Ovary (tissue), 9 donors: ENCODE data around the gene ISG15. TPM values are rescaled to one million over a fixed set of nuclear protein-coding genes. Genes with fewer than 3 reads are reported as not detected.
"Not testable (repeated sequence)": the region's sequence is repeated elsewhere in the genome, so short reads cannot be mapped to it uniquely, and the experiment has no call there.

Experiments
- DNase-seq, 5 donors: peaks; one replicate each; pipeline ENCODE4 v3.0.0-alpha.2; 2019 to 2020
- H3K27ac ChIP-seq, 2 donors: fragments of 200-600 bp; one replicate each; pipeline versions ENCODE4 v1.5.1 to v1.8.0; 2019 to 2022
- H3K27me3 ChIP-seq: fragments of 200-600 bp; one replicate; pipeline ENCODE4 v1.8.0; 2022
- H3K36me3 ChIP-seq: fragments of 200-600 bp; sonication (generic); one replicate; pipeline ENCODE4 v1.5.1; 2019
- H3K4me1 ChIP-seq: one replicate; pipeline ENCODE4 v1.8.1; 2013; ENCODE audit warnings: mild to moderate bottlenecking, moderate library complexity; ENCODE audit not compliant: insufficient read depth
- H3K4me3 ChIP-seq: fragments of 200-600 bp; sonication (generic); one replicate; pipeline ENCODE4 v1.5.1; 2017
- H3K9me3 ChIP-seq, 2 donors: fragments of 200-600 bp in 1 of 2; sonication (generic) in 1 of 2; one replicate each; pipeline versions ENCODE4 v1.5.1 to v1.8.1; 2013 to 2019; ENCODE audit warnings: mild to moderate bottlenecking in 1 of 2, moderate library complexity in 1 of 2
- EP300 ChIP-seq: sonication (generic); formaldehyde crosslinking; IDR thresholded peaks from one replicate; pipeline ENCODE4 v1.6.1; 2017; ENCODE audit warnings: antibody characterized with exemption
- POLR2A ChIP-seq: fragments of 450-650 bp; IDR thresholded peaks from one replicate; pipeline ENCODE4 v1.6.1; 2017; ENCODE audit warnings: antibody characterized with exemption, mild to moderate bottlenecking, moderate library complexity
- WGBS, 3 donors: extraction: QIAGEN DNeasy Blood & Tissue Kit in 1 of 3; methylation state at CpG; one replicate each; pipeline versions ENCODE4 v1.1.5 to v1.1.7; 2013 to 2017; 5-methylcytosine and 5-hydroxymethylcytosine counted together
- intact Hi-C, 4 donors: fragments of 100-400 bp; cut with DNase I; formaldehyde crosslinking; loops; one replicate each; pipeline versions ENCODE4 v1.11.0 to v1.15.1; 2022 to 2023
- polyA plus RNA-seq, 2 donors: library from polyadenylated mRNA; stranded (reverse); fragments of 200-250 nt in 1 of 2; fragments of 350-450 nt in 1 of 2; fragmentation: Illumina TruSeq in 1 of 2; extraction: RNeasy Lipid Tissue Mini Kit (QIAGEN cat#74804) in 1 of 2; gene quantifications; one replicate each; pipeline ENCODE4 v1.2.3, GENCODE V29; 2013 to 2014
- total RNA-seq, 7 donors: library from RNA; depleted of rRNA in 2 of 7; stranded (reverse); fragments of >200 nt in 2 of 7; fragmentation: NEBNext Ultra II Directional in 3 of 7; extraction: Animal tissue kit (Norgen Biotek cat#: 25700) in 3 of 7; gene quantifications; one replicate each; pipeline versions ENCODE4 v1.1.0 to v1.2.4, GENCODE V29; 2016 to 2023
- TF ChIP-seq, protein P1 (sequence below), 3 donors: fragments of 450-650 bp in 2 of 3; fragments of 200-600 bp in 1 of 3; IDR thresholded peaks; one replicate each; pipeline versions ENCODE4 v1.5.1 to v1.8.0; 2016 to 2022; ENCODE audit warnings: antibody characterized with exemption in 3 of 3, mild to moderate bottlenecking in 1 of 3
- donor health status: DM: no; HTN: no; CAD: no; lungs with moderate emphysema.
- donor health status: DM: no; HTN: no; CAD: no.
- donor health status: Bipolar disorder and iron deficiency.
- donor health status: DM: yes; HTN: yes; CAD: no.
- donor health status: DM: no; HTN: no; CAD: no.
- donor health status: DM: yes; HTN: yes; CAD: no.

The ISG15 gene
- total and polyA plus RNA-seq, 9 donors: 7.8 to 83.5 (median 14.9) TPM; not detected in 1

DNA sequence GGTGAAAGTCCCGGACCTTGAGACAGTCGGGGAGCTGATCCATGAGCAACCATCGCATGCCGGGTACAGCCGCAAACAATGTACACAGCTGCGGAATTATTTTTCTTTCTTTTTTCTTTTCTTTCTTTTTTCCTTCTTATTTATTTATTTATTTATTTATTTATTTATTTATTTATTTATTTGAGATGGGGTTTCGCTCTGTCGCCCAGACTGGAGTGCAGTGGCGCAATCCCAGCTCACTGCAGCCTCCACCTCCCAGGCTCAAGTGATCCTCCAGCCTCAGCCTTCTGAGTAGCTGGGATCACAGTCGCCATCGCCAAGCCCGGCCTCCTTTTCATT, 28.9 kb upstream of the ISG15 start:
- WGBS, 3 donors: 38 to 56% (median 47%) methylated on average over 12 of the region's 12 CpGs
- no peak for DNase-seq
- Histone ChIP-seq H3K9me3 (no peaks in the 10 kb centered on the region), H3K27ac (no peak overlapping the region), H3K36me3 (no peaks in the 10 kb centered on the region), H3K27me3 (no peaks in the 10 kb centered on the region), H3K4me1 (no peaks in the 10 kb centered on the region), H3K4me3 (no peak overlapping the region)
- intact Hi-C loops: loop anchor here in 2 of 4 donors (2.0 to 10.0 kb wide), 2 partner anchors 78 to 310 kb away; no protein-coding TSS in a partner anchor
- TF ChIP-seq EP300 (no peak), POLR2A (no peak)
- TF ChIP-seq, protein P1, sequence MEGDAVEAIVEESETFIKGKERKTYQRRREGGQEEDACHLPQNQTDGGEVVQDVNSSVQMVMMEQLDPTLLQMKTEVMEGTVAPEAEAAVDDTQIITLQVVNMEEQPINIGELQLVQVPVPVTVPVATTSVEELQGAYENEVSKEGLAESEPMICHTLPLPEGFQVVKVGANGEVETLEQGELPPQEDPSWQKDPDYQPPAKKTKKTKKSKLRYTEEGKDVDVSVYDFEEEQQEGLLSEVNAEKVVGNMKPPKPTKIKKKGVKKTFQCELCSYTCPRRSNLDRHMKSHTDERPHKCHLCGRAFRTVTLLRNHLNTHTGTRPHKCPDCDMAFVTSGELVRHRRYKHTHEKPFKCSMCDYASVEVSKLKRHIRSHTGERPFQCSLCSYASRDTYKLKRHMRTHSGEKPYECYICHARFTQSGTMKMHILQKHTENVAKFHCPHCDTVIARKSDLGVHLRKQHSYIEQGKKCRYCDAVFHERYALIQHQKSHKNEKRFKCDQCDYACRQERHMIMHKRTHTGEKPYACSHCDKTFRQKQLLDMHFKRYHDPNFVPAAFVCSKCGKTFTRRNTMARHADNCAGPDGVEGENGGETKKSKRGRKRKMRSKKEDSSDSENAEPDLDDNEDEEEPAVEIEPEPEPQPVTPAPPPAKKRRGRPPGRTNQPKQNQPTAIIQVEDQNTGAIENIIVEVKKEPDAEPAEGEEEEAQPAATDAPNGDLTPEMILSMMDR (IDR thresholded peaks at IDR 0.05): no peak

DNA sequence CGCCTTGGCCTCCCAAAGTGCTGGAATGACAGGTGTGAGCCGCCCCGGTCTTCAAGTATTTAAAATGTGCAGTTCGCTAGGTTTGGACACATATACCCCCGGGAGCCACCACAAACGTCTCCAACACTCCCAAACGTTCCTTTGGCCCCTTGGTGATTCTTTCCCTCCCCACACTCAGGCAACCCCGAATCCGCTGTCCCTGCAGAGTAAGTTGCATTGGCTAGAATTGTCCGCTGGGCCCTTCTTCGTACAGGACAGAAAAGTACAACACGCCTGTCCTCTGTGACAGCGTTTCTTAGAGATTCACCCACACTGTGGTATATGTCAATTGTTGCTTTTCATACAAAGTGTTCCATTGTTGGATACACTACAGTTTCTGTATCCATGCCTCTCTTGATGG, 28.2 kb upstream of the ISG15 start:
- no peak overlapping the region for H3K4me3 ChIP-seq
- H3K27ac ChIP-seq: no peak overlapping the region
- no peaks in the 10 kb centered on the region for H3K27me3 ChIP-seq
- intact Hi-C loops: loop anchor here in 2 of 4 donors (2.0 to 10.0 kb wide), 2 partner anchors 78 to 310 kb away; no protein-coding TSS in a partner anchor
- TF ChIP-seq POLR2A: no peak
- TF ChIP-seq, protein P1 (IDR thresholded peaks at IDR 0.05): no peak
- TF ChIP-seq EP300: no peak
- no peaks in the 10 kb centered on the region for H3K36me3 ChIP-seq
- 69 to 81% (median 75%) methylated on average over 13 of the region's 13 CpGs for WGBS, 3 donors
- DNase-seq: no peak
- no peaks in the 10 kb centered on the region for H3K4me1 ChIP-seq
- H3K9me3 ChIP-seq: no peaks in the 10 kb centered on the region

DNA sequence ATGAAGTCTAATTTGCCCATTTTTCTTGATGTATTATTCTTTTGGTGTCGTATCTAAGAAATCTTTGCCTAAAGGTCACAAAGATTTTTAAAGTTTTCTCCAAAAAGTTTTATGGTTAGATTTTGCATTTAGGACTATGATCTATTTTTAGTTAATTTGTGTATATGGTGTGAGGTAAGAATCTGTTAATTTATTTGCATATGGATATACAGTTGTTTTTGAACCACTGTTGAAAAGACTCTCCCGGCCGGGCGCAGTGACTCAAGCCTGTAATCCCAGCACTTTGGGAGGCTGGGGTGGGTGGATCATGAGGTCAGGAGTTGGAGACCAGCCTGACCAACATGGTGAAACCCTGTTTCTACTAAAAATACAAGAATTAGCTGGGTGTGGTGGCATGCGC, 25.2 kb upstream of the ISG15 start:
- DNase-seq: not testable (repeated sequence)
- intact Hi-C loops: loop anchor here in 2 of 4 donors (10.0 kb wide), 1 partner anchor 307 kb away; no protein-coding TSS in a partner anchor
- 78 to 88% (median 86%) methylated on average over 5 of the region's 5 CpGs for WGBS, 3 donors

DNA sequence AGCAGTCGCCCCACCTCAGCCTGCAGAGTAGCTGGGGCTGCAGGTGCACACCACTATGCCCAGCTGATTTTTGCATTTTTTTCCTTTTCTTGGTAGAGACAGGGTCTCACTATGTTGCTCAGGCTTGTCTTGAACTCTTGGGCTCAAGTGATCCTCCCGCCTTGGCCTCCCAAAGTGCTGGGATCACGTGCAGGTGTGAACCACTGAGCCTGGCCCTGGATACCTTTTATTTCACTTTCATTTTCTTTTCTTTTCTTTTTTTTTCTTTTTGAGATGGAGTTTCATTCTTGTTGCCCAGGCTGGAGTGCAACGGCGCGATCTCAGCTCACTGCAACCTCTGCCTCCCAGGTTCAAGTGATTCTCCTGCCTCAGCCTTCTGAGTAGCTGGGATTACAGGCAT, 22.0 kb upstream of the ISG15 start:
- DNase-seq, H3K27ac ChIP-seq, H3K9me3 ChIP-seq, H3K36me3 ChIP-seq, H3K27me3 ChIP-seq, H3K4me3 ChIP-seq, intact Hi-C loops, H3K4me1 ChIP-seq: not testable (repeated sequence)
- WGBS, 3 donors: 93 to 96% (median 96%) methylated on average over 6 of the region's 6 CpGs

More for the DNA sequence above, 25.2 kb upstream of the ISG15 start:
- H3K9me3 ChIP-seq, H3K36me3 ChIP-seq, H3K27me3 ChIP-seq, H3K4me3 ChIP-seq, H3K27ac ChIP-seq, H3K4me1 ChIP-seq: not testable (repeated sequence)

DNA sequence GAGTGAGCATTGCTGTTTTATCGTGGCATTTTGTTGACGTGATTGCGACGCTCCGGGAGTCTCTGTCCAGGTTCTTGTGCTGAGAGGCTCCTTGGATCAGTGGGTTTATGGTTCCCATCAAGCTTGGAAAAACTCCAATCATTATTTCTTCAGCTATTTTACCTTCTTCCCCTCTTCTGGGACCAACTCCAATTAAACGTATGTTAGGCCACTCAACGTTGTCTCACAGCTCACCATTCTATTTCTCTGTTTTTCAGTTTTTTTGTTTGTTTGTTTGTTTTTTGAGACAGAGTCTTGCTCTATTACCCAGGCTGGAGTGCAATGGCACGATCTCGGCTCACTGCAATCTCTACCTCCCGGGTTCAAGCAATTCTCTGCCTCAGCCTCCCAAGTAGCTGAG, 21.4 kb upstream of the ISG15 start:
- DNase-seq: no peak
- Histone ChIP-seq H3K4me1 (no peaks in the 10 kb centered on the region), H3K27me3 (no peaks in the 10 kb centered on the region), H3K36me3 (no peaks in the 10 kb centered on the region), H3K27ac (no peak overlapping the region), H3K9me3 (peaks cover 0 to 4% of the 10 kb centered on the region in 2 donors), H3K4me3 (no peak overlapping the region)
- TF ChIP-seq, protein P1 (IDR thresholded peaks at IDR 0.05): no peak
- TF ChIP-seq POLR2A (no peak), EP300 (no peak)
- whole genome bisulfite sequencing, 3 donors: 93 to 94% (median 94%) methylated on average over 10 of the region's 10 CpGs
- intact Hi-C loops: no loop called here

DNA sequence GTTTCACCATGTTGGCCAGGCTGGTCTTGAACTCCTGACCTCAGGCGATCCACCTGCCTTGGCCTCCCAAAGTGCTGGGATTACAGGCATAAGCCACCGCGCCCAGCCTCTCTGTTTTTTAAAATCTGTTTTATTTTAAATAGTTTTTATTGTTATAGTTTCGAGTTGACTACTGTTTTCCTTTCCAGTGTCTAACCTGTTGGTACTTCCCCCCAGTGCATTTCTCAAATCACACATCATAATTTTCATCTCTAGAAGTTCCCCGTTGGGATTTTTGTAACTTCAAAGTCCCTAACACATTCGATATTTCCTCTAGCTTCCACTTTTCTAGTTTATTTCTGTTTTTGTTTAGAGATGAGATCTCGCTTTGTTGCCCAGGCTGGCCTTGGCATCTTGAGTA, 20.9 kb upstream of the ISG15 start:
- no peak overlapping the region for H3K27ac ChIP-seq
- TF ChIP-seq EP300: no peak
- TF ChIP-seq, protein P1 (IDR thresholded peaks at IDR 0.05): no peak
- TF ChIP-seq POLR2A: no peak
- no peak for DNase-seq
- intact Hi-C loops: no loop called here
- no peaks in the 10 kb centered on the region for H3K36me3 ChIP-seq
- no peaks in the 10 kb centered on the region for H3K4me1 ChIP-seq
- no peak overlapping the region for H3K4me3 ChIP-seq
- peaks cover 0 to 4% of the 10 kb centered on the region in 2 donors for H3K9me3 ChIP-seq
- H3K27me3 ChIP-seq: no peaks in the 10 kb centered on the region
- 87 to 93% (median 91%) methylated on average over 7 of the region's 7 CpGs for WGBS, 3 donors
